Vagina (tissue), 2 donors: Measurements from ENCODE around the gene TMX2.

Experiments
- CTCF ChIP-seq, 3 experiments: fragments of 450-650 bp in 2 of 3; fragments of 200-600 bp in 1 of 3; sonication (generic) in 1 of 3; IDR thresholded peaks; one replicate each; pipeline ENCODE4 v1.5.1; 2017 to 2019; ENCODE audit warnings: antibody characterized with exemption in 3 of 3, mild to moderate bottlenecking in 2 of 3, moderate library complexity in 2 of 3
- POLR2A ChIP-seq, 2 donors: fragments of 450-650 bp; IDR thresholded peaks; one replicate each; pipeline ENCODE4 v1.6.1; 2017; ENCODE audit warnings: antibody characterized with exemption in 2 of 2, mild to moderate bottlenecking in 2 of 2, moderate library complexity in 2 of 2
- POLR2AphosphoS5 ChIP-seq, 2 donors: sonication (generic); formaldehyde crosslinking; IDR thresholded peaks; one replicate each; pipeline ENCODE4 v1.9.0; 2017; ENCODE audit warnings: antibody characterized with exemption in 2 of 2, mild to moderate bottlenecking in 2 of 2, low read depth in 1 of 2; ENCODE audit not compliant: insufficient read depth in 1 of 2

GRCh38 chr11:57771365-57771764 lies 59.0 kb downstream of the TMX2 start:
- TF ChIP-seq CTCF (IDR thresholded peaks at IDR 0.05): no peak
- TF ChIP-seq POLR2A (IDR thresholded peaks at IDR 0.05): no peak
- TF ChIP-seq POLR2AphosphoS5 (IDR thresholded peaks at IDR 0.05; ENCODE audit: insufficient read depth in 1 of 2, low read depth in 1 of 2): no peak
